UCSD-AML1 (cell line): ENCODE results near the gene LRIT2.

Experiments used
- DNase-seq: peaks from one replicate; lab custom pipeline; 2025; ENCODE audit not compliant: unreplicated experiment; lab: John Stamatoyannopoulos, UW

LRIT2 gene

GRCh38 chr10:84243759-84244158 lies 18.4 kb upstream of the LRIT2 start:
- DNase-seq = no peak

- DNase-seq = no peak
Observed at GRCh38 chr10:84241185-84241790, 15.9 kb upstream of the LRIT2 start, which contains the start of gene LRIT1. TSS of gene LRIT1 (minus strand) at chr10:84241546. CDS start at chr10:84241439, 107 bp downstream.

GRCh38 chr10:84238909-84239308 lies 13.6 kb upstream of the LRIT2 start:
- DNase-seq = no peak

- no peak for DNase-seq
Observed at GRCh38 chr10:84237199-84238051, 12.1 kb upstream of the LRIT2 start.

DNA sequence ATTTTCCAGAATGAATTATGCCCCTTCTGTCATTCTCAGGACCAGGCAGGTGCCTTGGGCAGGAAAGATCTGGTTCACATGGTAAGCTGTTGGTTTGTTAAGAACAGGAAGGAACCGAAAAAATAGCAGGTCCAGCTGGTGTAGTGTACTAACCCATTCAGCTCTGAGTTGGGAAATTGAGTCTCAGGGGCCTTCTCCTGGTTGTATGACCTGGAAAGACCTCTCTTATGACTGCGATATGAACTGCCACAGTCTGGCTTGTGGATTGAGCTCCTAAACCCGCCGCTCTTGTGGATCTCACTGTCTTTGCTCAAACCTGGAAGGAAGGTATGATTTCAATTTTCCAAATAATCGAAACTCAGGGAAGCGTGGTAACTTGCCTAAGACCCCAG lies 11.5 kb upstream of the LRIT2 start:
- DNase-seq = no peak

DNA sequence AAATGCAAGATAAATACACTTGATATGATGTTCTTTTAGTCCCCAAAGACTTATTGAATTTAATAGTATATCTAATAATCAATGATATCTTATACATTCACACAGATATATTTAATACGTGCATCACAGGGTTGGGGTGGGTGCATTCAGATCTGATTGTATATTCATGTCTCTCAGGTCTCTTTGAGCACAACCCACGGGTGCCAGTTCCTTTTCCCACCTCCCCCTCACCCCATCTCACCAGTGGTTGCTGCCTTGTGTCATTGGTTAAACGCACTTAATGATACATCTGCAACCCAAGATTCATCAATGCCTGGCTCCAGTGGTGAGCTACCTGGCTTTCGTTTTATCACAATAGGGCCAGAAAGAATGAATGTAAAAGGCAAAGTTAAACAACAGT lies 9.8 kb upstream of the LRIT2 start:
- no peak for DNase-seq

DNA sequence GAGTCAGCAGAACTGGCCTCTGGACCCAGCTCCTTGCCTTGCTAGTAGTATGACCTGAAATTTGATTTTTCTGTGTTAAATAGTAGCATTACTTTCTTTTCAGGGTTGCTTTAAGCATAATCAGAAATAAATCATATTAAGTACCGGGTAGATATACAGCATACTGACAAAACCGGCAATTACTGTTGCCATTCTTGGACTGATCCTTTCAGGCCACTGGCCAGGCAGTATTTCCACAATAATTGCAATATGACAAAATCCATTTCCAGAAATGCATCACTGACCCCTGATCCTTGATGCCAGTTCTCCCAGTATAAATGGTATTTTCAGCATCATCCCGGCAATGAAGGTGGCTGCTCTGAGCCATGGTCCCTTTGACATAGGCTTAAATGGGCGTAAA lies 9.1 kb upstream of the LRIT2 start:
- DNase-seq = no peak

- no peak for DNase-seq
Observed at GRCh38 chr10:84233940-84234339, 8.6 kb upstream of the LRIT2 start.

- DNase-seq = no peak
Observed at GRCh38 chr10:84232376-84232775, 7.0 kb upstream of the LRIT2 start.

DNA sequence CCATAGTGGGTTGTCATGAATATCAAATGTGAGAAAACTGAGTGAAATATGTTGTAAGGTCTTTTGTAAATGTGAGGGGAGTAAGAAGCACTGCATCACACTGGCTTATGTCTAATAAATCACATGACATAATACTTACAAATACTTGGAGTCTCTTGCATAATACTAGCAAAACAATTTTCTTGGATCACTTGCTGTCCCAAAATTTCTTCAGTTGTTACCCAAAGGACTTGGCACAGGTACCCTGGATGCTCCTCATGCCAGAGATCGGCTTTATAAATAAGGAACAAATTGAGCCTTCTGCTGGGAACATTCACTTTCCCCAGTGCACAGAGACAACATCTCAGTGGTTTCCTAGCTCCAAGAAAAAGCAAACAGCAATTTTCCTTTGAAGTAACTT lies 5.0 kb upstream of the LRIT2 start:
- no peak for DNase-seq

GRCh38 chr10:84227810-84228209 lies 2.5 kb upstream of the LRIT2 start:
- no peak for DNase-seq

DNA sequence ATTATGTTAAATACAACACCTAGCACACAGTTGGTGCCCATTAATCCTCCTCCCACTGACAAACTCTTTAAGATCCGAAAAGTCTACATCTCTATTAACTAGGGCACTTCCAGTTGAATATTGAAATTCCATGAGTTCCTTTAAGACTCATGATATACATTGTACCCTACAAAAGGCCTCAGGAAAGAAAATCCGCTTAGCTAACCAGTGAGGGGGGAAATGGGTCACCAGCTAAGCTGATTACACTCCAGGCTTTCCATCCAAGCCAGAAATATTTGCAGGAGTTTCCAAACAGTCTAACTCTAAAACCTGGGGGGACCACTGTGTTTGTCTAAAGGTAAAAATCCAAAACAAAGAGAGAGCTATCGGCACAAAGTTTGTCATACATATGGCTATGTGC lies 1.3 kb upstream of the LRIT2 start:
- DNase-seq = no peak

DNA sequence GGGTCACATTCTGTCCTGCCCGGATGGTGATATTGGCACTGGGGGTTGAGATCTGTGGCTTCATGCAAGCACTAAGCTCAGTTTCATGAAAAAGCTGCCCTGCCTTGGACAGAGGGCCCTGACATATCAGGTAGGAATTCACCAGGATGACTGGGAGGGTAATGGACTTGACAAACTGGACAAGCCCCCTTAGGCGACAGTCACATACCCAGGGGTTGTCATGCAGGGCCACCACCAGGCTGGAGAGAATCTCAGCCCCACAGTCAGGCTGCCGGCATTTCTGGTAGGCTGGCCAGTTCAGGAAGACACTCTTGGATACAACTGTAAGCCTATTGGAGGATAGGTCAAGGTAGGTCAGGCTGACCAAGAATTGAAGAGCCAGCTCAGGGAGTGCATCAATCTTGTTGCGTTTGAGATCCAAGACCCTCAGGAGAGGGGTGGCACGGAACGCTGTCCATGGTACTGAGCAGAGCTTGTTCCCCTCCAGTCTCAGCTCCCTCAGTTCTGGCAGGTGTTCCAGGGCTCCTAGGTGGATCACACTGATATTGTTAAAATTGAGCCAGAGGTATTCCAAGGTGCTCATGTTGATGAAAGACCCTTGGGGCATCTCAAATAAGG lies 824 bp downstream of the LRIT2 start:
- DNase-seq = no peak

DNA sequence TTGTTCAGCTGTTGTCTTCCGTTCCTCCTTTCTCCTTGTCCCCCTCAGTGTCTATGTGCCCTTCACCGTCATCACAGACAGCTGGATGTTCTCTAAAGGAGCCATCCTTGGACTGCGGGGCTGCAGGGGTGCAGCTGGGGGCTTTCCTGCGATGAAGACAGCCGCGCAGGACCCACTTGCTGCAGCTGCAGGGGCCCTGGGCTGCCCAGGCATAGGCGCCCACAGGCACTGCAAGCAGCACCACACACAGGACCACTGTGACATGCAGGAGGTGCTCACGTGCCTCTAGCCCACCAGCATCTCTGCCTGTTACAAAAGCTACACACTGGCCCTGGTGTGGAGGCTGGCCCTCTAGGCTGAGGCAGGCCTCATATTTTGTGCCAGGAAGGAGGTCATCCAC lies 3.4 kb downstream of the LRIT2 start:
- no peak for DNase-seq

- no peak for DNase-seq
Observed at GRCh38 chr10:84217746-84218145, 7.6 kb downstream of the LRIT2 start.

GRCh38 chr10:84216834-84217233 lies 8.5 kb downstream of the LRIT2 start:
- DNase-seq = no peak

DNA sequence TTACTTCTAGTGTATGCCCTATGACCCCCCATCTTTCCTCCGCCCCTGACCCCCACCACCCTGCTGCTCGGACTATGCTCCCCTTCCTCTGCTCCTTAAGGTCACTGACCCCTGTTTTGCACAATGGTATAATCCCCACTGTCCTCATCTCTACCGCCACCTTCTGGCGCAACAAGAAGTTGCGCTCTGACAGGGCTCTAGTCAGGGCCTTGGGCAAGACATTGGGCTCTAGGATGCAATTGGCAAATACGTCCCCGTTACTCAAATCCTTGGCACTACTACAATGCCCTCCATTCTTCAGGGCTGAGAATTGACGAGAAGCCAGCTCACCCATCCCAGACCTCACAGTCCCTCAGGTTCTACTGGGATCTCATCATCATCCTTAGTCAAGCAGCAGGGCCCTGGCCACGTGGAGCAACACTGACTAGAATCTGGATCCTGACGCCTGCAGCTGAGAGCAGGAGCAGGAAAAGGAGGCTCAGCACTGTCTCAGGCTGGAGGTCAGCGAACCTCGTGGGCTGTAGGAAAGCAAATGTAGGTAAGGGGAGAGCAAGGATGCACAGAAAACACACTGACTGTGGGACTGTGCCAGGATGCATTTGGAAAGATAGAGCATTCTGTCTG lies 10.6 kb downstream of the LRIT2 start:
- peak; percentile 19 for DNase-seq

DNA sequence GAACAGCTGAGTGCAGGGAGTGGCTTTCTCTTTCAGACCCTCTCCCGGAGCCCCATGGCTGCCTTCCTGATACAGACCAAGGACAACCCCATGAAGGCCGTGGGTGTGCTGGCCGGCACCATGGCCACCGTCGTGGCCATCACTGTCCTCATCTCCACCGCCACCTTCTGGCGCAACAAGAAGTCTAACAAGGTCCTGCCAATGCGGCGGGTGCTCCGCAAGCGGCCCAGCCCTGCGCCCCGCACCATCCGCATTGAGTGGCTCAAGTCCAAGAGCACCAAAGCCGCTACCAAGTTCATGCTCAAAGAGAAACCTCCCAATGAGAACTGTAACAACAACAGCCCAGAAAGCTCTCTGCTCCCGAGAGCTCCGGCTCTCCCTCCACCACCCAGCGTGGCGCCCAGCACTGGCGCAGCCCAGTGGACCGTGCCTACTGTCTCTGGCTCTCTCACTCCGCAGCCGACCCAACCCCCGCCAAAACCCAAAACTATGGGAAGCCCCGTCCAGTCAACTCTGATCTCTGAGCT lies 11.2 kb downstream of the LRIT2 start:
- DNase-seq = no peak

DNA sequence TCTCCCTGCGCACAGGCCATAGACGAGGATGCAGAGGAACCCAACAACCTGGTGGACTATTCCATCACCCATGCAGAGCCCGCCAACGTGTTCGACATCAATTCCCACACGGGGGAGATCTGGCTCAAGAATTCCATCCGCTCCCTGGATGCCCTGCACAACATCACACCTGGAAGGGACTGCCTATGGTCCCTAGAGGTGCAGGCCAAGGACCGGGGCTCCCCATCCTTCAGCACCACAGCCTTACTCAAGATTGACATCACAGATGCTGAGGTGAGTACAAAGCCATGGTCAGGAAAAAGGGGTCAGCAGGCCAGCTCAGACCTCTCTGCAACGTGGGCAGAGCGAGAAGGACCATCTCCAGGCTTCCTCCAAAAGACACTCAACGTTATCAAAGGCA lies 12.3 kb downstream of the LRIT2 start:
- no peak for DNase-seq

DNA sequence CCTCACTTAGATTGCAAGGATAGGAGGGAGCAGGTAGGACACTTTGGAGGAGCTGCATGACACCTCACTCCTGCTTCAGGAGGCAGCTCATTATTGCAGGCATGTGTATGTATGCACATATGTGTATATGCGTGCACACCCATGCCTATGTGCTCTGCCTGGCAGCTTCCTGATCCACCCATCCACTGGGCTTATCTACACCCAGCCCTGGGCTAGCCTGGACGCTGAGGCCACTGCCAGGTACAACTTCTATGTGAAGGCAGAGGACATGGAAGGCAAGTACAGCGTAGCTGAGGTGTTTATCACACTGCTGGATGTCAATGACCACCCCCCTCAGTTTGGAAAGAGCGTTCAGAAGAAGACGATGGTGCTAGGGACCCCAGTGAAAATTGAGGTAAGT lies 13.3 kb downstream of the LRIT2 start:
- DNase-seq = no peak

DNA sequence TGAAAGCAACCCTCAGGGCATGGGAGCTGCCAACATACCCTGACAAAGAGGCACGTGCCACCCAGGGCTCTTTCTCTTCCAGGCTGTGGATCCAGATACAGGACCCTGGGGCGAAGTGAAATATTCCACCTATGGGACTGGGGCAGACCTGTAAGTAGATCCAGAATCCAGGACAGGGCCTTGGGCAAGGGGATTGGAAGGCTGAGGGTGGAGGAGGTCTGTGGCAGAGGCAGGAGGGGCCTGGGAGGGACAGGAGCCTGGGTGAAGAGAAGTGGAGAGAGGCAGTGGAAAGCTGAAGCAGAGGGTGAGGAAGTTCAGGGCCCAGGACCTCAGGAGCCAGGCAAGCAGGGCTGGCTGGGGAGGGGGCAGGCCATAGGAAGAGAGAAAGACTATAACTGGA lies 13.8 kb downstream of the LRIT2 start:
- no peak for DNase-seq

DNA sequence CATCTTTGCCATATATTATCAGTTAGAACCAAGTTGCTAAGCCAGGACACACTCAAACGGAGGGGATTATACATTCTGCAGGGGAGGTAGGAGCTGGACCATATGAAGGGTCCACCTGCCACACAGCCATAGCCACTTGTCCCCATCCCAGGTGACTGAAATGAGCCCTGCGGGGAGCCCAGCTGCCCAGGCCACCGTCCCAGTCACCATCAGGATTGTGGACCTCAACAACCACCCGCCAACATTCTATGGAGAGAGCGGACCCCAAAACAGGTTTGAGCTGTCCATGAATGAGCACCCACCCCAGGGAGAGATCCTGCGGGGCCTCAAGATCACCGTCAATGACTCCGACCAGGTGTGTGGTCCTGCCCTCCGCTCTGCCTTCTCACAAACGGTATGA lies 17.3 kb downstream of the LRIT2 start:
- no peak for DNase-seq
